Neural cell (in vitro differentiated cells): Measurements from ENCODE around the gene RAB22A. TPM values are rescaled to one million over a fixed set of nuclear protein-coding genes. Genes with fewer than 3 reads are reported as not detected.

Source experiments
- H2AFZ ChIP-seq: fragments of 200-600, 300-800 bp; sonication (generic), shearing (Covaris generic); 2 replicates; pipeline ENCODE4 v1.6.0; 2014; ENCODE audit warnings: low read depth, mild to moderate bottlenecking, antibody characterized with exemption, low read length, moderate library complexity
- H3F3A ChIP-seq: fragments of 200-600 bp; shearing (Covaris generic); 2 replicates; pipeline ENCODE4 v1.6.1; 2016; ENCODE audit warnings: mild to moderate bottlenecking, moderate library complexity, mixed read lengths, antibody characterized with exemption, low read length; ENCODE audit not compliant: insufficient read depth, poor library complexity, severe bottlenecking
- H3K27ac ChIP-seq: fragments of 200-600, 300-800 bp; sonication (generic), shearing (Covaris generic); 2 replicates; pipeline ENCODE4 v1.5.1; 2014; ENCODE audit warnings: mild to moderate bottlenecking, low read length, moderate library complexity
- H3K27me3 ChIP-seq: fragments of 300-800, 200-600 bp; sonication (generic), shearing (Covaris generic); 2 replicates; pipeline ENCODE4 v1.6.0; 2014; ENCODE audit warnings: mild to moderate bottlenecking, low read depth, low read length, moderate library complexity; ENCODE audit not compliant: insufficient read depth
- H3K36me3 ChIP-seq: fragments of 300-800, 200-600 bp; sonication (generic), shearing (Covaris generic); 2 replicates; pipeline ENCODE4 v1.5.1; 2014; ENCODE audit warnings: mild to moderate bottlenecking, antibody characterized with exemption, low read length, moderate library complexity; ENCODE audit not compliant: insufficient read depth
- H3K4me2 ChIP-seq: fragments of 300-800, 200-600 bp; sonication (generic), shearing (Covaris generic); 2 replicates; pipeline ENCODE4 v1.6.0; 2014; ENCODE audit warnings: mild to moderate bottlenecking, low read length
- H3K4me3 ChIP-seq: fragments of 300-800, 200-600 bp; sonication (generic), shearing (Covaris generic); 2 replicates; pipeline ENCODE4 v1.5.1; 2014; ENCODE audit warnings: mild to moderate bottlenecking, low read length, moderate library complexity
- H3K79me2 ChIP-seq: fragments of 200-600 bp; shearing (Covaris generic); replicated peaks from 2 replicates; pipeline ENCODE4 v1.6.0; 2014; ENCODE audit warnings: mild to moderate bottlenecking, low read length, moderate library complexity; ENCODE audit not compliant: insufficient read depth
- H3K9ac ChIP-seq: fragments of 300-800, 200-600 bp; sonication (generic), shearing (Covaris generic); 2 replicates; pipeline ENCODE4 v1.6.1; 2016; ENCODE audit warnings: mild to moderate bottlenecking, low read length, mixed read lengths
- H3K9me2 ChIP-seq: fragments of 200-600 bp; shearing (Covaris generic); 2 replicates; pipeline ENCODE4 v1.6.1; 2016; ENCODE audit warnings: mild to moderate bottlenecking, low read length, mixed read lengths; ENCODE audit not compliant: insufficient read depth
- H3K9me3 ChIP-seq: fragments of 200-600, 300-800 bp; sonication (generic), shearing (Covaris generic); 2 replicates; pipeline ENCODE4 v1.6.1; 2016; ENCODE audit warnings: mild to moderate bottlenecking, mixed run types, low read length, moderate library complexity, mixed read lengths
- H4K20me1 ChIP-seq: fragments of 200-600 bp; shearing (Covaris generic); 2 replicates; pipeline ENCODE4 v1.6.1; 2016; ENCODE audit warnings: mild to moderate bottlenecking, mixed run types; ENCODE audit not compliant: insufficient read depth
- CTCF ChIP-seq: fragments of 450-650 bp; IDR thresholded peaks from 2 replicates; pipeline ENCODE4 v1.5.1; 2014; ENCODE audit warnings: antibody characterized with exemption, mild to moderate bottlenecking, moderate library complexity; ENCODE audit not compliant: poor library complexity, severe bottlenecking
- EP300 ChIP-seq: fragments of 450-650 bp; conservative IDR thresholded peaks from 2 replicates; pipeline ENCODE4 v1.6.1; 2014; ENCODE audit warnings: antibody characterized with exemption, mild to moderate bottlenecking, moderate library complexity; ENCODE audit not compliant: poor library complexity, severe bottlenecking
- EZH2 ChIP-seq: fragments of 200-600, 300-800 bp; shearing (Covaris generic), sonication (generic); IDR thresholded peaks from 2 replicates; pipeline ENCODE4 v1.6.1; 2014; ENCODE audit warnings: antibody characterized with exemption, low read length, borderline replicate concordance, mild to moderate bottlenecking; ENCODE audit not compliant: insufficient read depth, poor library complexity, severe bottlenecking
- MXI1 ChIP-seq: fragments of 450-650 bp; conservative IDR thresholded peaks from 2 replicates; pipeline ENCODE4 v1.6.1; 2014; ENCODE audit warnings: antibody characterized with exemption, mild to moderate bottlenecking; ENCODE audit not compliant: poor library complexity, severe bottlenecking
- POLR2AphosphoS5 ChIP-seq: IDR thresholded peaks from 2 replicates; pipeline ENCODE4 v1.6.1; 2012
- RAD21 ChIP-seq: fragments of 450-650 bp; conservative IDR thresholded peaks from 2 replicates; pipeline ENCODE4 v1.6.1; 2014; ENCODE audit warnings: antibody characterized with exemption, mild to moderate bottlenecking, moderate library complexity
- REST ChIP-seq: IDR thresholded peaks from 2 replicates; pipeline ENCODE4 v1.6.1; 2012; ENCODE audit warnings: borderline replicate concordance
- SMC3 ChIP-seq: fragments of 450-650 bp; conservative IDR thresholded peaks from 2 replicates; pipeline ENCODE4 v1.6.1; 2014; ENCODE audit warnings: antibody characterized with exemption, mild to moderate bottlenecking, moderate library complexity; ENCODE audit not compliant: poor library complexity
- TAF1 ChIP-seq: IDR thresholded peaks from 2 replicates; pipeline ENCODE4 v1.6.1; 2012; ENCODE audit warnings: low read depth
- polyA plus RNA-seq: library from polyadenylated mRNA; depleted of rRNA; stranded (reverse); fragments of >200 nt; gene quantifications from 2 replicates; pipeline ENCODE4 v1.2.3, GENCODE V29; 2014

Gene RAB22A
- polyA plus RNA-seq, 1 donor from 2014 or later = 15.7 TPM

GRCh38 chr20:58397429-58397828 is 87.9 kb downstream of the RAB22A start:
- Histone ChIP-seq H3K4me3 (no peak overlapping the region), H4K20me1 (no peaks in the 10 kb centered on the region), H3K9me3 (no peaks in the 10 kb centered on the region), H3K79me2 (peaks cover 85% of the 10 kb centered on the region), H3F3A (no peaks in the 10 kb centered on the region), H3K9ac (no peak overlapping the region), H3K27ac (no peak overlapping the region), H3K36me3 (no peaks in the 10 kb centered on the region), H3K4me2 (no peak overlapping the region), H3K27me3 (no peaks in the 10 kb centered on the region), H3K9me2 (no peaks in the 10 kb centered on the region), H2AFZ (no peak overlapping the region)
- TF ChIP-seq POLR2AphosphoS5 (no peak), EP300 (no peak), CTCF (no peak), TAF1 (no peak)

- Histone ChIP-seq H3K9me3 (no peaks in the 10 kb centered on the region), H2AFZ (no peak overlapping the region), H3K9ac (no peak overlapping the region), H3K27ac (no peak overlapping the region), H3K4me3 (no peak overlapping the region), H3K79me2 (peaks cover 80% of the 10 kb centered on the region), H3K36me3 (no peaks in the 10 kb centered on the region), H3K9me2 (no peaks in the 10 kb centered on the region), H3K27me3 (no peaks in the 10 kb centered on the region), H3K4me2 (no peak overlapping the region), H3F3A (no peaks in the 10 kb centered on the region), H4K20me1 (no peaks in the 10 kb centered on the region)
- TF ChIP-seq SMC3 (no peak), EP300 (no peak), RAD21 (no peak), REST (no peak), MXI1 (no peak), EZH2 (no peak), POLR2AphosphoS5 (no peak), TAF1 (no peak), CTCF (no peak)
Observed at GRCh38 chr20:58398254-58398653, 88.7 kb downstream of the RAB22A start.
